HG03571 (cell line): ENCODE data around the gene GHITM.
"Not testable (repeated sequence)": the region's sequence is repeated elsewhere in the genome, so short reads cannot be mapped to it uniquely, and the experiment has no call there.

Experiments used
- ATAC-seq: cut with Tn5 transposase; IDR thresholded peaks from one replicate; pipeline ENCODE4 v1.9.1; 2021; ENCODE audit not compliant: unreplicated experiment

Gene GHITM, protein sequence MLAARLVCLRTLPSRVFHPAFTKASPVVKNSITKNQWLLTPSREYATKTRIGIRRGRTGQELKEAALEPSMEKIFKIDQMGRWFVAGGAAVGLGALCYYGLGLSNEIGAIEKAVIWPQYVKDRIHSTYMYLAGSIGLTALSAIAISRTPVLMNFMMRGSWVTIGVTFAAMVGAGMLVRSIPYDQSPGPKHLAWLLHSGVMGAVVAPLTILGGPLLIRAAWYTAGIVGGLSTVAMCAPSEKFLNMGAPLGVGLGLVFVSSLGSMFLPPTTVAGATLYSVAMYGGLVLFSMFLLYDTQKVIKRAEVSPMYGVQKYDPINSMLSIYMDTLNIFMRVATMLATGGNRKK

DNA sequence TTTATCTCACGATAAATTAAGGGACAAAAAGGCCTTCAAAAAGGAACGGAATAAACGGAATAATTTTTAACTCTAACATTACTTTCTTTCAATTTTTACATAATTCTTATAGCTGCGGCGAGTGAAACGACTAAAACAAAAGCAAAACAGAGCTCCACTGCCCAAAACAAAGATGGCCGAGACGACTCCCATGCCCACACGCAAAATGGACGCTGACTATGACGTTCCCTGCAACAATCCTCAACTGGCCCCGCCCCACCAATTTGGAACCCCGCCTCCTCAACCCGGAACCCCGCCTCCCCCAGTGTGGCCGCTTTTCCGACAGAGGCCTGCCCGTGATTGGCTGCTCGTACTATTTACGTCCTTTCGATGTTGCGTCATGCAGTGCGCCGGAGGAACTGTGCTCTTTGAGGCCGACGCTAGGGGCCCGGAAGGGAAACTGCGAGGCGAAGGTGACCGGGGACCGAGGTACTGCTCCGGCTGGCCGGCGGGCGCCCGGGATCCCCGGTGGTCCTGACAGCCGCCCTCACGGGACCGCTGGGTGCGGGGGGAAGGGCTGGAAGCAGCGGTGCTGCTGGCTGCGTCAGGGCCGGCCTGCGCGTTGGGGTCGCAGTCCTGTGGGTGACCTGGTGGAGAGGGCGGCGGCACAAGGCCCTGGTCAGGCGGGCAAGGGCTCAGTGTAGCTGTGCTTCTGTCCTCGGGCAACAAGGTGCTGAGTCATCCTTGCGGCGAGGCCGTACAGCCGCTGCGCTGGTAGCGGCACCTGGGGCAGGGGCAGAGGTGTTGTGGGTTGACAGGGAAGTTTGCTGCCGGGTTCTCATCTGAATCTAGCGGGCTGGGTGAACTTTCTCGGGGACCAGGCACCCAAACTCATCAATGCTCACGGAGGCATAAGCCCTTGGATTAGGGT lies at the start of gene GHITM:
TSS of gene GHITM (plus strand) at position 384 of the 910 bp plus-strand sequence. CDS start 1,992 bp downstream, outside the sequence.
- peak; percentile 98 for ATAC-seq

DNA sequence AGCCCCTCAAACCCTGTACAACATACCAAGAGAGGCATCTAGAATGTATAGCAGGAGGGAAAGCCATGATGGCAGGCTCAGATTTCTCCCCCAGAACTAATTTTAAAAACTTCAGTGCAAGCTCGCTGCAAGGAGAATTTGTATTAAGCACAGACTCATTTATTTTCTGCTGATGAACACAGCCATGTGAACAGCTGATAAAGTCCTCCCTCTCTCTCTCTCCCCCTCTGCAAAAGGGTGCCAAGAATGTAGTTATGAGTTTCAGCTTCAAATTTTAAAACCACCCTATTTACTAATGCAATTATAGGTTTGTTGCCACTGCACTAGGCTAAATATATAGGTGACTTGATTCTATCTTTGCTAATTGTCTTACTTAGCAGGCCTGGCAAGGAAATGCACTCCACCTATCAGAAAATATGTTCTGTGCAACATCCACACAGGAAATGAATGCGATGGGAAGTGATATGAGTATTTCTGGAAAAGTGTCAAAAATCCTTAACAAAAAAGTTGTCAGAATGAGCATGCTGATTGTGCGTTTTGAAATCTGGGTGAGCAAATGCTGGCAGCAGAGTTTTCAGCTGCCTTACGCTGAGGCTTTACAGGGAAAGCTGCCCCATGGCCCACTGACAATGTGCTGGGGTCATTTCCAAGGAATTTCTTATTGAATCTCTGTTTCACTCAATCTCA lies 43.4 kb upstream of the GHITM start:
- no peak for ATAC-seq

DNA sequence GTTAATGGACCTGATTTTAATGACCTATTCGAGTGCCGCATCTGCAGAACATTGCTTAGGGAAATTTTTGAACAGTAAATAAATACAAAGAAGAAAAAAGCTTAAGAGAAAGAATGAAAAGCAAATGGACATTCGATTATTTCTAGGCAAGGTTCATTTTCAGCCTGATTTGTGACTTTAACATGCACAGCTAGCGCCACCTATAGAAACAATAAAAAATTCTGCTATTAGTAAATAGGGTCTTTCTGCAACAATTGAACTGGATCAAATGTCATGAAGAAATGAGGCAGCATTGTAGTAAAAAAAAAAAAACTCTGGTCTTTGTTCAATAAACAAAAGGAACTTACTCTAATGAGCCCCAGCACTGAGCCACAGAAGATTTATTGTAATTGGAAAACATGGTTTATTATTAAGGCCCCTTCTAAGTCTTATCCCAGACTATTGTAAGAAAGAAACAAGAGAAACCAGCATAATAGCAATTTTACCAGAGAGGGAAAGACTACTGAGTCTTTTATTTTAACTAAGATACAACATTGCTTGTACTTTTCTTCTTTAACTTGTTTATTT lies 41.4 kb upstream of the GHITM start:
- no peak for ATAC-seq

DNA sequence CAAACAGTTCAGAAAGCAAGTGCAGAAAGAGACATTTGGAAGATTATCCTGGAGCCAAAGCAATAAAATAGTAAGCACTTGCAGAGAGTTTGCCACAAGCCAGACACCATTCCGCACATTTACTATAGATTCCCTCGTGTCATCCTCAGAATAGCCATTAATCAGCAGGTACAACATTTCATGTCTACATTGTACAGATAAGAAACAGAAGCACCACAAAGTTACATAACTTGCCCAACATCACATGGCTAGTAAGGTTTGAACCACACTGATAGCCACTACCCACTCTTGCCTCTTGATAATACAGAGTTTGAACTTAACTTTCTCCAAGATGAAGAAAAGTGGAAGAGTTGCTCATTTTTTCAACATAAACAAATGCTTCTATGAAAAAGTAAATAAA lies 40.6 kb upstream of the GHITM start:
- ATAC-seq, result no peak

DNA sequence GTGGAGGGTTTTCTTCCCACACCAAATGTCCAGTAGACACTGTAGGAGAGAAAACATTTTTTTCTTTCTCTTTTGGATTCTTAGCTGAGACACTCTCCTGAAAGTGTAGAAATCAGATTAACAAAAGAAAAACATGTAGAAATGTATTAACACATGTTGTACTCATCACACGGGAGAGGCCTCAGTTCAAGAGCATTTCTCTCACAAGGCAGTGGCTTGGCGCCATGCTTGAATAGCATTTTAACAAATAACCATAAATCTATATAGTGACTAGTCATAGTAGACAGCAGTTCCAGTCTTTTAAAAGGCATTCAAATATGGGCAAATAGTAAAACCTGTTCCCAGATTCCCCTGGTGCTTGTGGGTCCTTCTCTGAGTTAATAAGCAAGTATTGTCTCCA lies 38.3 kb upstream of the GHITM start:
- no peak for ATAC-seq

DNA sequence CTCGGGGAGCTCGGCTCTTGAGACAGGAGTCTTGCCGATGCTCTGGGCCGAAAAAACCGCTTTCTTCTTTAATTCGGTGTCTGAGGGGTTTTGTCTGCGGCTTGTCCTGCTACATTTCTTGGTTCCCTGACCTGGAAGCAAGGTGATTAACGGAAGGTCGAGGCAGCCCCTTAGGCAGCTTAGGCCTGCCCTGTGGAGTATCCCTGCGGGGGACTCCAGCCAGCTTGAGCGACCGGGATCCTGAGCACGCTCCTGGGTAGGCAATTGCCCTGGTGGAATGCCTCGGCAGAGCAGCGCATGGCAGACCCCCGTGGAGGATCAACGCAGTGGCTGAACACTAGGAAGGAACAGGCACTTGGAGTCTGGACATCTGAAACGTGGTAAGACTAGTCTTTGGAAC lies 30.5 kb upstream of the GHITM start:
- ATAC-seq, result no peak

DNA sequence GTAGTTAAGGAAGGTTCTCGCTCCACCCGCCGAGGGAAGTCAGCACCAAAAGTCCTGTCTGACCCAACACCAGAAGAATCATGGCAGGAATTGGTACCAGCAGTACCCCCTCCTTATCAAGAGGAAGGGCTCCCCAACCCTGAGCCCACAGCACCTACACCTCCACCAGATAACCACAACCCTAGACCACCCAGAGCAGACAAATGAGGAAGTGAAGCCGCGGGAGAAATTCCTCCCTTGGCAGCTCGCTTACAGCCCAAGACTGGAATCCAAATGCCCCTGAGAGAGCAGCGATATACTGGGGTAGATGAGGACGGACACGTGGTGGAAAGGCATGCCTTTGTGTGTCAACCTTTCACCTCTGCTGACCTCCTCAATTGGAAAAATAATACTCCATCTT lies 29.5 kb upstream of the GHITM start:
- not testable (repeated sequence) for ATAC-seq

DNA sequence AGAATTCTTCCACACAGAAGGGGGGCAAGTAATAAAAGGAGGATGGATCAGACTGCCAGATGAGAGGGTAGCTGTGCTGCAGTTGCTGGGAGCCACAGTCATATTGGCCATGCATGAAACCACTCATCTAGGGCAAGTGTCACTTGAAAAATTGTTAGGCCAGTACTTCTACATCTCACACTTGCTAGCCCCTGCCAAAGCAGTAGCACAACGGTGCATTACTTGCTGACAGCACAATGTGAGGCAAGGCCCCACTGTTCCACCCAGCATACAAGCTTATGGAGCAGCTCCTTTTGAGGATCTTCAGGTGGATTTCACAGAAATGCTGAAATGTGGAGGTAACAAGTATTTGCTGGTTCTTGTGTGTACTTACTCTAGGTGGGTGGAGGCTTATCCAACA lies 25.8 kb upstream of the GHITM start:
- ATAC-seq, result not testable (repeated sequence)

DNA sequence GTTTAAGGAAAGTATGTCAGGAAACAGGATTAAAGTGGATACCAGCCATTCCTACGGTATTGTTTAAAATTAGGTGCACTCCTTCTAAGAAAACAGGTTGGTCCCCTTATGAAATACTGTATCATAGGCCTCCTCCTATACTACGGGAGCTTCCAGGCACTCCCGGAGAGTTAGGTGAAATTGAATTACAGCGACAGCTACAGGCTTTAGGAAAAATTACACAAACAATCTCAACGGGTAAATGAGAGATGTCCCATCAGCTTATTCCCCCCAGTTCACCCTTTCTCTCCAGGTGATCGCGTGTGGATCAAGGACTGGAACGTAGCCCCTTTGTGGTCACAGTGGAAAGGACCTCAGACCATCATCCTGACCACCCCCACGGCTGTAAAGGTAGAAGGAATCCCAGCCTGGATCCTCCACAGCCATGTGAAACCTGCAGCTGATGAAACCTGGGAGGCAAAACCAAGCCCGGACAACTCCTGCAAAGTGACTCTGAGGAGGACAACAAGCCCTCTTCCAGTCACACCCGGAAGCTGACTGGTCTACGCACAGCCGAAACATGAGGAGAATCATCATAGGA lies 25.1 kb upstream of the GHITM start:
- ATAC-seq, result no peak

DNA sequence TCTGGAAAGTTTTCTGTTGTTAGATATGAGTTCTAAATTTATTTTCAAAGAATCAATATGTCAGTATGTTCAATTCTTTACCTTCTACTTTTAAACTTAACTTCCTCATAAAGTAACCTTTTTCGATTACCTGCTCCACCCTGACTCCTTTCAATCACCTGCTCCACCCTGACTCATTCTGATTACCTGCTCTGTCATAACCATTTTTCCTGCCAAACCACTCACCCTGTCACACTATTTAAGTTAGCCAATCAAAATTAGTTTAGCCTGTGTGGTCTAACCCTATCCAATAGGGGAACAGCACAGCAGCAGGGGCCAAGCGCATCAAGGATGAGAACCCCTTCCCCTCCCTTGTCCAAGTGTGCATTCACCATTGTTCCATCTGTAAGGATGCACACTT lies 22.1 kb upstream of the GHITM start:
- not testable (repeated sequence) for ATAC-seq

DNA sequence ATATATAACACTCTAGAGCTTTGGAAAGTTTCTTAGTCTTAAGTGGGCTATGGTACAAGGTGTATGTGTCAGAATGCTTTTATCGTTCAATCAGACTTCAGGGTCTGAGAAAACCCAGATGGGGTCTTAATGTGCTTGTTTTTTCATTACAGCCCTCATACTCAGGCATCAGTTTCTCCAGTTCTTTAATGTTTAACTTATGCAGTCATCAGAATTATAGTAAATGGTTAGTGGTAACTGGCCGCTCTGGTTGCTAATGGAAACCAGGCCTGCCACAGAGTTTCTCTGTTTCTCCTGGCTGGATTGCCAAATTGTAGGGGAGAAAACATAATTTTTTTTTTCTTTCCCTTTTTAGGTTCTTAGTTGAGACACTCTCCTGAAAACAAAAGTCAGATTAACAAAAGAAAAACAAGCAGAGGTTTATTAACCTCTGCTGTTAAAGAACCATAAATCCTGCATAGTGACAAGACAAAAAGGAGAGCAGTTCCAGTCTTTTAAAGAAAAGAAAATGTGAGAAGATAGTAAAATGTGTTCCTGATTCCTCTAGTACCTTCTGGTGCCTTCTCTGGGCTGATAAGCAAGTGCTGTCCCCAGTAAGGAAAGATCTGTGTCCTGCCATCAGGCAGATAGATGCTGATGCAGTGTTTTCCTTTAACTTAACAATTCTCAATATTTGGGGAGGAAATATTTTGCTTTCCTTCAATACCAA lies 21.5 kb upstream of the GHITM start:
- ATAC-seq, result no peak

DNA sequence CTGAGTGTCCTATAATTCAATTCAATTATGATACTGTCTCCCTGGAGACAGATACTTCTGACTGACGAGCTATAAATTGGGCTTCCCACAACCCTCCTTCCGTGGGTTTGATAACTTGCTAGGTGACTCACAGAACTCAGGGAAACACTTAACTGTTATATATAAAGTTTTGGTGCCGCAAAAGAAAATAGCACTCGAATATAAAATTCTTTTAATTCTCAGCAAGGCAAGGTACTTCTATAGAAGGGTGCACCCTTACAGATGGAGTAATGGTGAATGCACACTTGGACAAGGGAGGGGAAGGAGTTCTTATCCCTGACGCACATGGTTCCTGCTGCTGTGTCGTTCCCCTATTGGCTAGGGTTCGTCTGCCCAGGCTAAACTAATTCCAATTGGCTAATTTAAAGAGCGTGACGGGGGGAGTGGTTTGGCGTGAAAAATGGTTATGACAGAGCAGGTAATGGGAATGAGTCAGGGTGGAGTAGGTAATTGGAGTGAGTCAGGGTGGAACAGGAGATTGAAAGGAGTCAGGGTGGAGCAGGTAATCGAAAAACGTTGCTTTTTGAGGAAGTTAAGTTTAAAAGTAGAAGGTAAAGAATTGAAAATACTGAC lies 20.8 kb upstream of the GHITM start:
- no peak for ATAC-seq

DNA sequence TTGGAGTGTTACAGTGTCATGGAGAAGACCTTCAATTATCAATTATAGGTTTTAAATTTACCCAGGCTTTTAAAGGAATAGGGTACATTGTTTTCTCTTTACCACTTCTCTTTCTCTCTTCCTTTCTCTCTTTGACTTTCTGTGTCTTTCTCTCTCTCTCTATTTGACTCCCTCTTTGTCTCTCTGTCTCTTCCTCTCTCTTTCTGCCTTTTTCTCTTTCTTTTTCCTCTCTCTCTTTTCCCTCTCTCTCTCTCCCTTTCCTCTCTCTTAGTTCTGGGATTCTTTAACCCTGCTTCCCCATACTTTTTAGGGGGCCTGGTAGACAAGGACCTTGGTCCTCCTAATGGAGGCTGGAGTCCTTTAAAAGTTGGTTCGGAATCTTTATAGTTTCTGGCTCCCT lies 15.9 kb upstream of the GHITM start:
- ATAC-seq, result no peak

DNA sequence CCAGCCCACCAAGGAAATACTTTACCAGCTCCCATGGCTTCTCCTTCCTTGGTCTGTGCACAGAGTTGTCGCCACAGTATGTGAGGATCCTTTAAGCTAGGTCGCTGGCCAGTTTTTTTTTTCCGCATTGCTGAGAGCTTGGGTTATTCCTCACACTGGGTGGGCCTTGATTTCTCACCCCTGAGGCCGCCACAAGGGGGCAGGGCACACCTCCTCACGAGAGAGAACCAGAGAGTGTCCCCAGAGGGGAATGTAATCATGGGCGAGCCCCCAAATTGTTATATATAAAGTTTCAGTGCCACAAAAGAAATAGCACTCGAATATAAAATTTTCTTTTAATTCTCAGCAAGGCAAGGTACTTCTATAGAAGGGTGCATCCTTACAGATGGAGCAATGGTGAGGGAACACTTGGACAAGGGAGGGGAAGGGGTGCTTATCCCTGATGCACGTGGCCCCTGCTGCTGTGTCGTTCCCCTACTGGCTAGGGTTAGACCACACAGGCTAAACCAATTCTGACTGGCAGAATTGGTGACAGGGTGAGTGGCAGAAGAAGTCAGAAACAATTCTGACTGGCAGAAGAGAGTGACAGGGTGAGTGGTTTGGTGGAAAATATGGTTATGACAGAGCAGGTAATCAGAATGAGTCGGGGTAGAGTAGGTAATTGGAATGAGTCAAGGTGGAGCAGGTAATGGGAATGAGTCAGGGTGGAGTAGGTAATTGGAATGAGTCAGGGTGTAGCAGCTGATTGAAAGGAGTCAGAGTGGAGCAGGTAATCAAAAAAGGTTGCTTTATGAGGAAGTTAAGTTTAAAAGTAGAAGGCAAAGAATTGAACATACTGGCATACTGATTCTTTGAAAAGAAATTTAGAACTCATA lies 13.2 kb upstream of the GHITM start:
- ATAC-seq, result not testable (repeated sequence)

DNA sequence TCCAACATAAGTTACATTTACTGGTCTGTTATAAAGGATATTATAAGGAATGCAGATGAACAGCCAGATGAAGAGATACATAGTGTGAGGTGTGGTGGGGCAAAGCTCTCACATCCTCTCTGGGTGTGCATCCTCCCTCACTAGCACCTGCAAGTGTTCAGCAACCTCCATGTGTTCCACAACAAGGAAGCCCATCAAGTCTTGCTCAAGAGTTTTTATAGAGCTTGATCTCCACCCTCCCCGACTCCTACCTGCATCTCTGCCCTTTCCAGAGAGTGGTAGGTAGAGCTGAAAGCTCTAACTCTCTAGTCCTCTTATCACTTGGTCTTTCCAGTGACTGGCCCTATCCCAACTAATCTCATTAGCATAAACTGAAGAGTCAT lies 12.5 kb upstream of the GHITM start:
- ATAC-seq, result no peak

DNA sequence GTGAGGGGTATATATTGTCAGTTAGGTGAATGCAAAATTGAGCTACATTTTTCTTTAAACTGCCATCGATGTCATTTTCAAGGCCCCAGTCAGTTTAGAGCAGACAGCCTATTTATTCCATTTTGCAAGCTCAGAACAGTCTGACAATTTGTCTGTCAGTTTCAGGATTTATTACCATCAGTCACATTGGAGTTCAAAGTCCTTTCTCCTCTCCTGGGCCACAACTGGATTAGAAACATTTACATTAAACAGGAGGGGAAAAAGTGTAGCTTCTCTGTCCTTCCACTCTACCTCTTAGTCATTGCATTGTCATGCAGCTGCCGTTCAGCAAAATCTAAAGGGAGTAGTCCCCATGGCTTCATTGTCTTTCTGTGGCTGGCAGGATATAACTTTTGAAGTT lies 3.5 kb upstream of the GHITM start:
- ATAC-seq, result no peak

DNA sequence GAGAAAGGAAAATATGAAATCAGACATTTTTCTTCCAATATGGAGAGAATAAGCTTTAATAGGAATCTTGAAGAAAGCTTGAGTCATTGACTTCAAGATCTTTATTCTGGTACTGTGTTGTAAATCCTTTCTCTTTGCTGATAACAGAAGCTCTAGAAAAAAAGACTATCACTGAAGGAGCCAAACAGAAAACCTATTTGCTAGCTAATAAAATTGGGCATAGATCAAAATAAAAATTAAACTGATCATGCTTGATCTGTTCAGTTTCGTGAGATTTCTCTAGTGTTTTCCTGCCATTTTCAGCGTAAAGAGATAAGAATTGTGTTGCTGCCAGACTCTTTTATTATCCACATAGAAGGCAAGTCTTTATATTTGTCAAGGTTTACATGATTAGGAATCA lies 1.5 kb upstream of the GHITM start:
- ATAC-seq, result no peak

DNA sequence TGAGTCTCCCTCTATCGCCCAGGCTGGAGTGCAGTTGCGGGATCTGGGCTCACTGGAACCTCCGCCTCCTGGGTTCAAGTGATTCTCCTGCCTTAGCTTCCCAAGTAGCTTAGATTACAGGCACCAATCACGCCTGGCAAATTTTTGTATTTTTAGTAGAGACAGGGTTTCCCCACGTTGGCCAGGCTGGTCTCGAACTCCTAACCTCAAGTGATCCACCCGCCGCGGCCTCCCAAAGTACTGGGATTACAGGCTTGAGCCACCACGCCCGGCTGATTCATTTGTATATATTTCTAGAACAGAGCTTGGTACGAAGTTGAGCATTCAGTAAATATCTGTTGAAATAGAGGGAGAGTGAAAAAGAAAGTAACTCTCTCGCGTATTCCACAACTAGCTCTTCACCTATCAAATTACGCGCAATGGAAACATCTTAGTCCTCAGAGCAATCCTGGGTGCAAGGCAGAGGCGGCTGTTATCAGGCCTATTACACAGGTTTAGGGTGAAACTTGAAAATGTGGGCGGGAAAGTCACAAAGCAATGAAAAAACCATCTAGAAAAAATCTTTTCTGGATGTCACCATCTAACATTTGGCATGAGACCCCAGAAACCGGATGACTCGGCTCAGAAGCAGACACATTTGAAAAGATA lies 707 bp upstream of the GHITM start:
- no peak for ATAC-seq

DNA sequence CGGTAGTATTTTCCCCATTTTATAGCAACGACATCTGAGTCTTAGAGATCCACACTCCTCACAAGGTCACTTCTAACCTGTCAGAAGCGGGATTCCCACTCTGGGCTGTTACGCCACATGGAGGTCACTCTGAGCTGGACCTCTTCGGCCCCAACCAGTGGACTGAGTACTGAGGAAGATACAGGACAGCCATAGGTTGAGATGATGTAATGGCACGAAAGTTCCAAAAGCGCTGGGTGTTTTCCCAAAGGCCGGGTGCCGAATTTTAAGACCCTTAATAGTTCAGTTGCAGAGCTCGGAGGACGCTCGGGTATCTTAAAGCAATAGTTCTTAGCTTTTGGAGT lies 699 bp downstream of the GHITM start:
- ATAC-seq, result peak; percentile 7
